ACHN (cell line): Measurements from ENCODE around the gene FAIM2.

Experiments used
- DNase-seq: peaks from one replicate; pipeline ENCODE4 v3.0.0-alpha.2; 2015
- in situ Hi-C: cut with HindIII; loops from 2 replicates; pipeline ENCODE4 v1.10.0; 2017; ENCODE audit warnings: low sequenced_read_pairs, low pct_ligation_motif_present, low pct_unique_long_range_greater_than_20kb

Gene FAIM2

GRCh38 chr12:49902399-49903350, 1.0 kb downstream of the FAIM2 start:
- DNase-seq = no peak
- in situ Hi-C loops = no loop called here

GRCh38 chr12:49901986-49902385, 1.7 kb downstream of the FAIM2 start:
- in situ Hi-C loops = no loop called here
- DNase-seq = no peak

- DNase-seq = no peak
Observed at GRCh38 chr12:49901026-49901425, 2.7 kb downstream of the FAIM2 start.

GRCh38 chr12:49900371-49900770, 3.3 kb downstream of the FAIM2 start:
- in situ Hi-C loops = no loop called here
- no peak for DNase-seq

More at GRCh38 chr12:49901026-49901425, 2.7 kb downstream of the FAIM2 start:
- in situ Hi-C loops = no loop called here

- DNase-seq = no peak
- in situ Hi-C loops = no loop called here
Observed at GRCh38 chr12:49899921-49900320, 3.8 kb downstream of the FAIM2 start.

- DNase-seq = no peak
- in situ Hi-C loops = no loop called here
Observed at GRCh38 chr12:49899286-49899843, 4.3 kb downstream of the FAIM2 start.

- in situ Hi-C loops = no loop called here
- DNase-seq = no peak
Observed at GRCh38 chr12:49897276-49897675, 6.4 kb downstream of the FAIM2 start.

GRCh38 chr12:49895773-49896172, 7.9 kb downstream of the FAIM2 start:
- in situ Hi-C loops = no loop called here

GRCh38 chr12:49894751-49895148, 8.9 kb downstream of the FAIM2 start:
- in situ Hi-C loops = no loop called here
- DNase-seq = no peak

More at GRCh38 chr12:49895773-49896172, 7.9 kb downstream of the FAIM2 start:
- no peak for DNase-seq

GRCh38 chr12:49893753-49894750, 9.6 kb downstream of the FAIM2 start:
- peak; percentile 54 for DNase-seq
- in situ Hi-C loops = no loop called here

GRCh38 chr12:49892732-49893317, 10.9 kb downstream of the FAIM2 start:
- in situ Hi-C loops = no loop called here
- DNase-seq = no peak

GRCh38 chr12:49892084-49892731, 11.5 kb downstream of the FAIM2 start:
- in situ Hi-C loops = no loop called here

GRCh38 chr12:49891476-49891875, 12.2 kb downstream of the FAIM2 start:
- in situ Hi-C loops = no loop called here

More at GRCh38 chr12:49892084-49892731, 11.5 kb downstream of the FAIM2 start:
- no peak for DNase-seq

GRCh38 chr12:49891012-49891411, 12.7 kb downstream of the FAIM2 start:
- in situ Hi-C loops = no loop called here

More at GRCh38 chr12:49891476-49891875, 12.2 kb downstream of the FAIM2 start:
- DNase-seq = no peak

GRCh38 chr12:49890096-49890461, 13.6 kb downstream of the FAIM2 start:
- in situ Hi-C loops = no loop called here
- no peak for DNase-seq

More at GRCh38 chr12:49891012-49891411, 12.7 kb downstream of the FAIM2 start:
- no peak for DNase-seq

GRCh38 chr12:49889361-49890095, 14.2 kb downstream of the FAIM2 start:
- DNase-seq = no peak
- in situ Hi-C loops = no loop called here

- in situ Hi-C loops = no loop called here
- DNase-seq = no peak
Observed at GRCh38 chr12:49888461-49889151, 15.1 kb downstream of the FAIM2 start.
